KMS-11 (cell line): ENCODE data around the gene KRT85.
A peak's percentile ranks its signal among the peaks of the same experiment; 100 is the strongest.

Experiments
- H2AFZ ChIP-seq: fragments of 200-600 bp; sonication (generic); 2 replicates; pipeline ENCODE4 v1.6.1; 2016; ENCODE audit warnings: antibody characterized with exemption, mixed run types, low read depth
- H3K27ac ChIP-seq: fragments of 200-600 bp; sonication (generic); 2 replicates; pipeline ENCODE4 v1.6.1; 2016; ENCODE audit warnings: mild to moderate bottlenecking, mixed run types
- H3K27me3 ChIP-seq: fragments of 200-600 bp; sonication (generic); 2 replicates; pipeline ENCODE4 v1.6.1; 2017; ENCODE audit warnings: mild to moderate bottlenecking, low read depth, mixed run types, moderate library complexity; ENCODE audit not compliant: insufficient read depth
- H3K36me3 ChIP-seq: fragments of 200-600 bp; sonication (generic); 2 replicates; pipeline ENCODE4 v1.6.1; 2017; ENCODE audit warnings: mild to moderate bottlenecking, mixed run types; ENCODE audit not compliant: insufficient read depth
- H3K4me1 ChIP-seq: fragments of 200-600 bp; sonication (generic); 2 replicates; pipeline ENCODE4 v1.6.1; 2016; ENCODE audit warnings: mild to moderate bottlenecking, low read depth, mixed run types; ENCODE audit not compliant: poor library complexity, severe bottlenecking
- H3K4me2 ChIP-seq: fragments of 200-600 bp; sonication (generic); 2 replicates; pipeline ENCODE4 v1.7.0; 2016; ENCODE audit warnings: mild to moderate bottlenecking, mixed run types
- H3K4me3 ChIP-seq: fragments of 200-600 bp; sonication (generic); IDR thresholded peaks from 2 replicates; pipeline ENCODE4 v1.6.1; 2017; ENCODE audit warnings: low read depth, low read length, mixed read lengths; ENCODE audit not compliant: insufficient read depth
- H3K79me2 ChIP-seq: fragments of 200-600 bp; sonication (generic); 2 replicates; pipeline ENCODE4 v1.6.1; 2016; ENCODE audit warnings: low read depth, mixed run types; ENCODE audit not compliant: insufficient read depth
- H3K9ac ChIP-seq: fragments of 200-600 bp; sonication (generic); 2 replicates; pipeline ENCODE4 v1.6.1; 2016; ENCODE audit warnings: mild to moderate bottlenecking, mixed run types
- H4K20me1 ChIP-seq: fragments of 200-600 bp; sonication (generic); 2 replicates; pipeline ENCODE4 v1.6.1; 2016; ENCODE audit warnings: mild to moderate bottlenecking, mixed run types; ENCODE audit not compliant: insufficient read depth
- TF ChIP-seq, protein P1 (sequence below): fragments of 200-600 bp; sonication (generic); conservative IDR thresholded peaks from 2 replicates; pipeline ENCODE4 v1.6.1; 2017; ENCODE audit warnings: low read depth, mild to moderate bottlenecking, antibody characterized with exemption, low read length, moderate library complexity, mixed read lengths

The KRT85 gene

DNA sequence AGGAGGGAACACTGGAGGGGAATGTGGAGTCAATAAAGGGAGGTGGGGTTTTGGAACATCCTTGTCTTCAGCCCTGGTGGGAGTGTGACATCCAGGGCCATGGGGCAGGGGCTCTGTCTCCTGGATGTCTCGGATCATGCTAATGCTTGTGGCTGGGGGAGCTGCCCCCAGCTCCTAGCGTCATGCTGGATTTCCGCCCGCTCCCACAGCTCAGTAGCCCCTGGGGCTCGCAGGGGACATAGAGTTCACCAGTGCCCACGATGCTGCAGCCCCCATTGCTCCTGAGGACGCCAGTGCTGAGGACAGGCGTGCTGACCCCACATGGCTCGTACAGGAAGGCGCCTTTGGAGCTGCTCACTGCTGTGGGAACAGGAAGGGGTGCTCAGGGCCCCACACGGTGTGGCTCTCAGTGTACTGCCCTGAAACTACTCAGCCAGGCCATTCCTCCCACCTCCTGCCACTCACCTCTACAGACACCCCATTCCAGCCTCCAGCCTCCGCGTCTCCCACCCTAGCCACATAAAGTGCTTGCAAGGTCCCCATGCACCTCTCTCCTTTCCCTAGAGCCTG is 27.6 kb upstream of the KRT85 start:
- H4K20me1 ChIP-seq = no peaks in the 10 kb centered on the region
- H3K27me3 ChIP-seq = peaks cover 29% of the 10 kb centered on the region
- H3K4me2 ChIP-seq = no peak overlapping the region
- no peaks in the 10 kb centered on the region for H3K79me2 ChIP-seq
- H3K9ac ChIP-seq = no peak overlapping the region
- H3K36me3 ChIP-seq = no peaks in the 10 kb centered on the region
- H2AFZ ChIP-seq = no peak overlapping the region
- no peak overlapping the region for H3K27ac ChIP-seq
- no peaks in the 10 kb centered on the region for H3K4me1 ChIP-seq
- TF ChIP-seq, protein P1, sequence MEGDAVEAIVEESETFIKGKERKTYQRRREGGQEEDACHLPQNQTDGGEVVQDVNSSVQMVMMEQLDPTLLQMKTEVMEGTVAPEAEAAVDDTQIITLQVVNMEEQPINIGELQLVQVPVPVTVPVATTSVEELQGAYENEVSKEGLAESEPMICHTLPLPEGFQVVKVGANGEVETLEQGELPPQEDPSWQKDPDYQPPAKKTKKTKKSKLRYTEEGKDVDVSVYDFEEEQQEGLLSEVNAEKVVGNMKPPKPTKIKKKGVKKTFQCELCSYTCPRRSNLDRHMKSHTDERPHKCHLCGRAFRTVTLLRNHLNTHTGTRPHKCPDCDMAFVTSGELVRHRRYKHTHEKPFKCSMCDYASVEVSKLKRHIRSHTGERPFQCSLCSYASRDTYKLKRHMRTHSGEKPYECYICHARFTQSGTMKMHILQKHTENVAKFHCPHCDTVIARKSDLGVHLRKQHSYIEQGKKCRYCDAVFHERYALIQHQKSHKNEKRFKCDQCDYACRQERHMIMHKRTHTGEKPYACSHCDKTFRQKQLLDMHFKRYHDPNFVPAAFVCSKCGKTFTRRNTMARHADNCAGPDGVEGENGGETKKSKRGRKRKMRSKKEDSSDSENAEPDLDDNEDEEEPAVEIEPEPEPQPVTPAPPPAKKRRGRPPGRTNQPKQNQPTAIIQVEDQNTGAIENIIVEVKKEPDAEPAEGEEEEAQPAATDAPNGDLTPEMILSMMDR = no peak
- no peak overlapping the region for H3K4me3 ChIP-seq

DNA sequence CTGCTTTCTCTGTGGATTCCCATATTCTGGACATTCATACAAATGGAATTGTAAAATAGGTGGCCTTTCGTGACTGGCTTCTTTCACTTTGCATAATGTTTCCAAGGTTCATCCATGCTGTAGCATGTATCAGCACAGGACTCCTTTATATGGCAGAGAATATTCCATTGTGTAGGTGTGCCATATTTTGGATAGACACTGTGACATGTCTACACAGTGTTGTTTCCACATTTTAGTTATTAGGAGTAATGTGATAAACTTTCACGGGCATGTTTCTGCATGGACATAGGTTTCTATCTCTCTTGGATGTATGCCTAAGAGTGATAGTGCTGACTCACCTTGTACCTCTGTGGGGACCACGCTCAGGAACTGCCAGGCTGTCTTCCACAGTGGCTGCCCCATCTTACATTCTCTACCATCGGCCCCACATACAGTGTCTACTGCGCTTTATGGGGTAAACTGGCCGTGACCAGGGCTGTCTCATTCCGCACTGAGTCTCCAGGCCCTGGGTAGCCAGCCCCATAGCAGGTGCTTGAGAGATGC is 25.3 kb upstream of the KRT85 start:
- no peaks in the 10 kb centered on the region for H3K79me2 ChIP-seq
- TF ChIP-seq, protein P1 = no peak
- H3K36me3 ChIP-seq = no peaks in the 10 kb centered on the region
- no peak overlapping the region for H3K27ac ChIP-seq
- no peak overlapping the region for H3K4me2 ChIP-seq
- H3K9ac ChIP-seq = no peak overlapping the region
- H3K4me1 ChIP-seq = no peaks in the 10 kb centered on the region
- H4K20me1 ChIP-seq = no peaks in the 10 kb centered on the region
- no peak overlapping the region for H2AFZ ChIP-seq
- H3K27me3 ChIP-seq = peaks cover 37% of the 10 kb centered on the region
- no peak overlapping the region for H3K4me3 ChIP-seq

GRCh38 chr12:52391618-52392002 is 24.3 kb upstream of the KRT85 start:
- no peak overlapping the region for H2AFZ ChIP-seq
- H3K9ac ChIP-seq = no peak overlapping the region
- H3K4me3 ChIP-seq = no peak overlapping the region
- H3K27me3 ChIP-seq = peaks cover 33% of the 10 kb centered on the region
- no peaks in the 10 kb centered on the region for H4K20me1 ChIP-seq
- no peak overlapping the region for H3K27ac ChIP-seq
- TF ChIP-seq, protein P1 = no peak
- H3K4me2 ChIP-seq = no peak overlapping the region
- H3K79me2 ChIP-seq = no peaks in the 10 kb centered on the region
- no peaks in the 10 kb centered on the region for H3K4me1 ChIP-seq
- H3K36me3 ChIP-seq = no peaks in the 10 kb centered on the region

DNA sequence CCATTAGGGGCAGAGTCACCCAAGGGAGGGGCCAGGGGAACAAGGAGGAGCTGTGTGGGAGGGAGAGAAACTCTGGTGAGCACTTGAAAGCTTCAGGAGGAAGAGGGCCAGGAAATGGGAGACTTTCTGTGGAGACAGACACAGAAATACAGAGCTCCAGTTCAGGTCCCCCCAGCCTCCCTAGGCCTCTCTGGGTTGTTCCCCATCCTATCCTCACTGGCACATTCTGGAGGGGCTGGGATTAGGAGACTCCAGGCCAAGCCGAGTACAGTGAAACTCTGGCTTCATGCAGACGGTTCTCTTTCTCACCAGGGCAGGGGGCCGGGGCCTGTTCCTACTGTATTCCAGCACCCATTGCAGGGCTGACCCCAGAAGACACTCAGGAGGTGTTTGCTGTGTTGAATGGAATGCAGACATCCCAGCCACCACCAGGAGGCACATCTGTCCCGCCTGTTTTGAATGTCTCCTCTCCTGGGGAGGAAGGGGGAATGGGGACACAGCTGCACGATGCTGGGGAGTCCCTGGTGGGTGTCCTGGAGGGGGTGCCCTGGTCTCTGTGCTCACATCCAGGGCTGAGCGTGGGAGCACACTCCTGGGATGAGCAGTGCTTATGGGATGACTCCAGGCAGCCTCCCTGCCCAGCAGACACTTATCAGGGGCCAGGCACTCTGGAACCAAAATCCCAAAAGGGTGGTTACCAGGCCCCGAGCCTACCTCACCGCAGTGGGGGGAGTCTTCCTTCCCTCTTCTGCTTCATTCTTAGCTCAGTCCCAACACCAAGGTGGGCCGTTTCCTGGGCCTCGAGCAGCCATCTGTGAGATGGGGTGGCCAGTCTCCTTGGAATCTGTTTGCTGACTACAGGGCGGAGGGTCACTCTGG is 23.7 kb upstream of the KRT85 start:
- Histone ChIP-seq H3K79me2 (no peaks in the 10 kb centered on the region), H3K4me1 (no peaks in the 10 kb centered on the region), H2AFZ (no peak overlapping the region), H3K27me3 (peaks cover 34% of the 10 kb centered on the region), H3K27ac (no peak overlapping the region), H3K4me3 (no peak overlapping the region), H3K9ac (no peak overlapping the region), H4K20me1 (no peaks in the 10 kb centered on the region), H3K4me2 (no peak overlapping the region), H3K36me3 (no peaks in the 10 kb centered on the region)
- TF ChIP-seq, protein P1 = peak; percentile 78
